DOHH2 (cell line): ENCODE results near the gene MGAT5.

Source experiments
- EZH2phosphoT487 ChIP-seq: fragments of 200-600 bp; sonication (generic); IDR thresholded peaks from 2 replicates; pipeline ENCODE4 v1.6.1; 2017; ENCODE audit warnings: borderline replicate concordance, mild to moderate bottlenecking, antibody characterized with exemption, low read length, moderate library complexity, mixed read lengths
- TF ChIP-seq, protein P1 (sequence below): fragments of 200-600 bp; sonication (generic); IDR thresholded peaks from one replicate; pipeline ENCODE4 v1.5.1; 2014; ENCODE audit warnings: antibody characterized with exemption, mild to moderate bottlenecking, low read depth, low read length; ENCODE audit not compliant: poor library complexity, severe bottlenecking

DNA sequence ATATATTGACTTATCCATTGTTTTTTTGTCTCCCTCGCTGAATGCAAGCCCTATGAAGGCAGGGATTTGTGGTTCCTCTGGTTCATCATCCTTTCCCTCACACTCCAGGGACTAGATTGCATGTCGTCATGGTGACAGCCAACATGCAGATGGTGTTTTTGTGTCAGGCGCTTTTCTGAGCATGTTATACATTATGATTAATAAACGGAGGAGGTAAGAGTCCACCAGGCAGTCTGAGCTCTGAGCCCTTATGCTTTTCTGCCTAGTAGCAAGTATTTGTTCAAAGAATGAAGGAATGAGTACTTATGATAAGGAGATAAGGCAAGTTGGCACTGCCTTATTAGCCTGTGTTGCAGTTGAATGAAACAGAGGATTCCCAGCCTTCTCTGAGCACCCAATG is 181.6 kb downstream of the MGAT5 start:
- TF ChIP-seq, protein P1, sequence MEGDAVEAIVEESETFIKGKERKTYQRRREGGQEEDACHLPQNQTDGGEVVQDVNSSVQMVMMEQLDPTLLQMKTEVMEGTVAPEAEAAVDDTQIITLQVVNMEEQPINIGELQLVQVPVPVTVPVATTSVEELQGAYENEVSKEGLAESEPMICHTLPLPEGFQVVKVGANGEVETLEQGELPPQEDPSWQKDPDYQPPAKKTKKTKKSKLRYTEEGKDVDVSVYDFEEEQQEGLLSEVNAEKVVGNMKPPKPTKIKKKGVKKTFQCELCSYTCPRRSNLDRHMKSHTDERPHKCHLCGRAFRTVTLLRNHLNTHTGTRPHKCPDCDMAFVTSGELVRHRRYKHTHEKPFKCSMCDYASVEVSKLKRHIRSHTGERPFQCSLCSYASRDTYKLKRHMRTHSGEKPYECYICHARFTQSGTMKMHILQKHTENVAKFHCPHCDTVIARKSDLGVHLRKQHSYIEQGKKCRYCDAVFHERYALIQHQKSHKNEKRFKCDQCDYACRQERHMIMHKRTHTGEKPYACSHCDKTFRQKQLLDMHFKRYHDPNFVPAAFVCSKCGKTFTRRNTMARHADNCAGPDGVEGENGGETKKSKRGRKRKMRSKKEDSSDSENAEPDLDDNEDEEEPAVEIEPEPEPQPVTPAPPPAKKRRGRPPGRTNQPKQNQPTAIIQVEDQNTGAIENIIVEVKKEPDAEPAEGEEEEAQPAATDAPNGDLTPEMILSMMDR, result no peak
- no peak for TF ChIP-seq EZH2phosphoT487
